Large intestine (tissue), 3 donors: ENCODE measurements around the gene CNTROB. TPM values are rescaled to one million over a fixed set of nuclear protein-coding genes. Genes with fewer than 3 reads are reported as not detected.
A peak's percentile ranks its signal among the peaks of the same experiment; 100 is the strongest.

Source experiments
- DNase-seq, 2 donors: peaks; one replicate each; pipeline versions ENCODE4 v3.0.0 to v3.0.0-alpha.2; 2013
- H3K27ac ChIP-seq: one replicate; pipeline ENCODE4 v1.5.1; 2013; ENCODE audit warnings: low read length
- H3K27me3 ChIP-seq: 2 replicates; pipeline ENCODE4 v1.6.1; 2013; ENCODE audit warnings: low read length; ENCODE audit not compliant: control insufficient read depth, insufficient read depth
- H3K36me3 ChIP-seq: 2 replicates; pipeline ENCODE4 v1.6.1; 2013; ENCODE audit warnings: low read length; ENCODE audit not compliant: control insufficient read depth, insufficient read depth
- H3K4me1 ChIP-seq: one replicate; pipeline ENCODE4 v1.6.1; 2013; ENCODE audit warnings: low read length; ENCODE audit not compliant: control insufficient read depth, insufficient read depth
- H3K4me3 ChIP-seq: one replicate; pipeline ENCODE4 v1.5.1; 2013; ENCODE audit warnings: low read length
- H3K9me3 ChIP-seq: one replicate; pipeline ENCODE4 v1.6.1; 2013; ENCODE audit warnings: mild to moderate bottlenecking, low read depth, low read length, moderate library complexity; ENCODE audit not compliant: control insufficient read depth
- WGBS: methylation state at CpG from one replicate; pipeline ENCODE4 v1.1.5; 2013; ENCODE audit warnings: low lambda C conversion rate; ENCODE audit not compliant: insufficient coverage; 5-methylcytosine and 5-hydroxymethylcytosine counted together
- polyA plus RNA-seq: library from polyadenylated mRNA; unstranded; fragments of 120-200 nt; gene quantifications from one replicate; pipeline ENCODE4 v1.2.1, GENCODE V29; 2013

CNTROB gene
- polyA plus RNA-seq, 1 donor = 30.1 TPM

- Histone ChIP-seq H3K36me3 (no peaks in the 10 kb centered on the region), H3K9me3 (no peaks in the 10 kb centered on the region), H3K27me3 (no peaks in the 10 kb centered on the region), H3K4me1 (peaks cover 9% of the 10 kb centered on the region), H3K4me3 (peak overlapping the region; percentile 57), H3K27ac (peak overlapping the region; percentile 53)
- peak; percentile 85 to 93 for DNase-seq
- WGBS = no CpG with 5 or more reads among the region's 45 CpGs
Observed at GRCh38 chr17:7922845-7923628, 9.0 kb upstream of the CNTROB start.

GRCh38 chr17:7927596-7927995, 4.4 kb upstream of the CNTROB start:
- Histone ChIP-seq H3K9me3 (peaks cover 3% of the 10 kb centered on the region), H3K4me3 (no peak overlapping the region), H3K36me3 (no peaks in the 10 kb centered on the region), H3K4me1 (peaks cover 10% of the 10 kb centered on the region), H3K27me3 (peaks cover 7% of the 10 kb centered on the region), H3K27ac (no peak overlapping the region)
- WGBS = no CpG with 5 or more reads among the region's 3 CpGs
- no peak for DNase-seq

GRCh38 chr17:7929158-7930023, 2.6 kb upstream of the CNTROB start, which contains the start of gene KCNAB3:
Gene KCNAB3 (minus strand): TSS chr17:7929856. CDS start chr17:7929435, 421 bp downstream.
- peak; percentile 43 to 49 for DNase-seq
- peaks cover 3% of the 10 kb centered on the region for H3K9me3 ChIP-seq
- no peak within 1 kb of the TSS for H3K27ac ChIP-seq
- peak within 1 kb of the TSS; percentile 34 for H3K4me3 ChIP-seq
- WGBS = no CpG with 5 or more reads among the region's 67 CpGs
- peaks cover 7% of the 10 kb centered on the region for H3K27me3 ChIP-seq
- peaks cover 2% of the 10 kb centered on the region for H3K36me3 ChIP-seq
- peaks cover 16% of the 10 kb centered on the region for H3K4me1 ChIP-seq

- Histone ChIP-seq H3K4me1 (peaks cover 16% of the 10 kb centered on the region), H3K9me3 (peaks cover 3% of the 10 kb centered on the region), H3K36me3 (peaks cover 9% of the 10 kb centered on the region), H3K4me3 (peak overlapping the region; percentile 83), H3K27ac (no peak overlapping the region), H3K27me3 (peaks cover 7% of the 10 kb centered on the region)
- no peak for DNase-seq
- WGBS = 70% methylated on average over 2 of the region's 20 CpGs
Observed at GRCh38 chr17:7930841-7931631, 970 bp upstream of the CNTROB start.

GRCh38 chr17:7932483-7932891, 481 bp downstream of the CNTROB start:
- peaks cover 16% of the 10 kb centered on the region for H3K36me3 ChIP-seq
- H3K9me3 ChIP-seq = peaks cover 3% of the 10 kb centered on the region
- H3K27ac ChIP-seq = peak overlapping the region; percentile 50
- H3K4me3 ChIP-seq = peak overlapping the region; percentile 83
- no peak for DNase-seq
- H3K27me3 ChIP-seq = peaks cover 7% of the 10 kb centered on the region
- no CpG with 5 or more reads among the region's 17 CpGs for WGBS
- peaks cover 16% of the 10 kb centered on the region for H3K4me1 ChIP-seq

- H3K9me3 ChIP-seq = peaks cover 3% of the 10 kb centered on the region
- 0% methylated on average over 1 of the region's 16 CpGs for WGBS
- peak overlapping the region; percentile 83 for H3K4me3 ChIP-seq
- DNase-seq = peak; percentile 48 to 68
- peaks cover 16% of the 10 kb centered on the region for H3K4me1 ChIP-seq
- peak overlapping the region; percentile 50 for H3K27ac ChIP-seq
- peaks cover 18% of the 10 kb centered on the region for H3K36me3 ChIP-seq
- H3K27me3 ChIP-seq = peaks cover 7% of the 10 kb centered on the region
Observed at GRCh38 chr17:7932949-7933348, 943 bp downstream of the CNTROB start.

GRCh38 chr17:7935859-7936258, 3.9 kb downstream of the CNTROB start:
- H3K27ac ChIP-seq = no peak overlapping the region

GRCh38 chr17:7940034-7940433, 8.0 kb downstream of the CNTROB start:
- Histone ChIP-seq H3K27me3 (no peaks in the 10 kb centered on the region), H3K4me1 (no peaks in the 10 kb centered on the region), H3K27ac (no peak overlapping the region), H3K4me3 (no peak overlapping the region), H3K9me3 (no peaks in the 10 kb centered on the region), H3K36me3 (peaks cover 59% of the 10 kb centered on the region)
- no CpG with 5 or more reads among the region's 4 CpGs for WGBS
- no peak for DNase-seq

More at GRCh38 chr17:7935859-7936258, 3.9 kb downstream of the CNTROB start:
- Histone ChIP-seq H3K4me3 (no peak overlapping the region), H3K9me3 (no peaks in the 10 kb centered on the region), H3K36me3 (peaks cover 38% of the 10 kb centered on the region), H3K27me3 (no peaks in the 10 kb centered on the region), H3K4me1 (peaks cover 14% of the 10 kb centered on the region)
- DNase-seq = no peak

GRCh38 chr17:7940743-7941142, 8.7 kb downstream of the CNTROB start:
- Histone ChIP-seq H3K27me3 (no peaks in the 10 kb centered on the region), H3K4me1 (no peaks in the 10 kb centered on the region), H3K9me3 (no peaks in the 10 kb centered on the region), H3K27ac (no peak overlapping the region), H3K4me3 (no peak overlapping the region), H3K36me3 (peaks cover 65% of the 10 kb centered on the region)
- WGBS = no CpG with 5 or more reads among the region's 6 CpGs
- no peak for DNase-seq

- H3K36me3 ChIP-seq = peaks cover 74% of the 10 kb centered on the region
- no peaks in the 10 kb centered on the region for H3K27me3 ChIP-seq
- no CpG with 5 or more reads among the region's 13 CpGs for WGBS
- no peaks in the 10 kb centered on the region for H3K9me3 ChIP-seq
- no peak overlapping the region for H3K4me3 ChIP-seq
- H3K27ac ChIP-seq = no peak overlapping the region
- no peak for DNase-seq
- H3K4me1 ChIP-seq = no peaks in the 10 kb centered on the region
Observed at GRCh38 chr17:7943291-7943690, 11.3 kb downstream of the CNTROB start.
